ENCODE measurements around the gene ZNF683. TPM values are rescaled to one million over a fixed set of nuclear protein-coding genes. Genes with fewer than 3 reads are reported as not detected.

Gene ZNF683
- total and polyA plus RNA-seq, 9 of the 15 experiments (the other 6 are each of a cell fraction or from before 2014, with no cell fraction given), result not detected

DNA sequence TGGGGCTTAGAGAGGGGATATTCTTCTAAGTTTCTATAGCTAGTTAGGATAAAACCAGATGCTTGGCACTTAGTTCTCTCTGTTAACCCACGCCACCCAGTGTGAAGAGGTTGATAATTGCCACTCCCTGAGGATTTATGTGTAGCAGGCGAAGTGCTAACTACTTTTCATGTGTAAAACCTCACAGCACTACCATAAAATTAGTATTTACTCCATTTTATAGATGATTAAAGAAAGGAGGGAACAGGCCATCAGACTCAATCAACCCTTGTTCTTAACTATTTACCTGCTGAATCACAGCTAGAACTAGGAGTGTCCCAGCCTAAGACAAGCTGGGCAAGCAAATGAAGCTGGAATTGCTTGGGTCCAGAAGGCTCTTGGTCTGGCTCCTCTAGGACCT lies 46.9 kb upstream of the ZNF683 start:
- Histone ChIP-seq H3K36me3 (ENCODE audit: control insufficient read depth, insufficient read depth, low read length) (no peaks in the 10 kb centered on the region), H3K9me1 (ENCODE audit: control insufficient read depth, insufficient read depth, low read length) (no peaks in the 10 kb centered on the region), H3K9ac (ENCODE audit: insufficient read depth in 1 of 2, low read depth in 2 of 2, low read length in 2 of 2) (no peak overlapping the region), H3K4me2 (ENCODE audit: insufficient read depth, low read length) (no peak overlapping the region), H3K9me3 (replicated peaks; ENCODE audit: control insufficient read depth, insufficient read depth, low read depth, low read length) (no peaks in the 10 kb centered on the region), H3K27me3 (ENCODE audit: control insufficient read depth in 2 of 2, insufficient read depth in 2 of 2, low read length in 2 of 2) (peaks cover 4% of the 10 kb centered on the region in 2 experiments; a peak in 2 of 5 replicates), H3K4me1 (replicated peaks in 1 of 2; ENCODE audit: control insufficient read depth in 2 of 2, insufficient read depth in 2 of 2, low read length in 2 of 2) (no peaks in the 10 kb centered on the region; a peak in 1 of 5 replicates), H3K4me3 (no peak overlapping the region), H3K79me2 (ENCODE audit: control insufficient read depth, insufficient read depth, low read length) (no peaks in the 10 kb centered on the region), H3K27ac (ENCODE audit: extremely low read depth, low read depth, low read length) (no peak overlapping the region), H4K20me1 (replicated peaks; ENCODE audit: control insufficient read depth, insufficient read depth, low read length) (no peaks in the 10 kb centered on the region), H2AFZ (ENCODE audit: low read depth, low read length) (no peak overlapping the region)
- intact Hi-C loops (cut with micrococcal nuclease), result no loop called here
- TF ChIP-seq HMBOX1 (IDR thresholded peaks at IDR 0.05), result peak; percentile 77
- no peak for TF ChIP-seq ZFP36 (IDR thresholded peaks at IDR 0.05; ENCODE audit: low read depth, low read length, partially characterized antibody)
- TF ChIP-seq ATF7 (IDR thresholded peaks at IDR 0.05), result no peak
- TF ChIP-seq PYGO2 (tag; IDR thresholded peaks at IDR 0.05), result no peak
- FAIRE-seq (no peak), ATAC-seq (no peak), DNase-seq (ENCODE audit: extremely low read depth in 1 of 4, low spot score in 3 of 4) (no peak)
- CTCF ChIA-PET (ENCODE audit: low intra/inter-chr PET ratio), result no interaction called here
- POLR2A ChIA-PET, result interaction anchor here (0.7 to 1.8 kb wide), 4 partner anchors 8 to 522 kb away, joined by 3 to 6 read pairs (median 4); no protein-coding TSS in a partner anchor
- WGBS (ENCODE audit: insufficient coverage, low coverage, missing lambda C conversion rate), result 42% methylated on average over 2 of the region's 2 CpGs
- in situ Hi-C loops (cut with MboI), result no loop called here
- no TSS peak for BruUV-seq (replicated peaks)

GRCh38 chr1:26418865-26419349 lies 46.4 kb upstream of the ZNF683 start:
- ATAC-seq, result no peak
- intact Hi-C loops (cut with micrococcal nuclease), result no loop called here
- 0 out of 2 replicates have a peak, but pooled peaks have one; percentile 21 for TF ChIP-seq TEAD2 (tag; IDR thresholded peaks at IDR 0.05)
- TF ChIP-seq ZNF133 (CRISPR knock-in tag; IDR thresholded peaks at IDR 0.05), result no peak
- TF ChIP-seq HNRNPH1 (optimal IDR thresholded peaks at IDR 0.05; ENCODE audit: low read depth, low read length), result no peak
- 0 out of 2 replicates have a peak, but pooled peaks have one; percentile 43 for TF ChIP-seq TEAD4 (IDR thresholded peaks at IDR 0.05; ENCODE audit: low read length)
- TF ChIP-seq TEAD4 (CRISPR knock-in tag; IDR thresholded peaks at IDR 0.05; ENCODE audit: borderline replicate concordance), result no peak
- TF ChIP-seq TEAD1 (CRISPR knock-in tag; IDR thresholded peaks at IDR 0.05), result 0 out of 4 replicates have a peak, but pooled peaks of 1 of the 2 experiments have one; percentile 55
- no peak for TF ChIP-seq ZNF79 (CRISPR knock-in tag; IDR thresholded peaks at IDR 0.05; ENCODE audit: low read depth)
- no peak for TF ChIP-seq EP300 (IDR thresholded peaks at IDR 0.05; ENCODE audit: low read length)
- no peak for TF ChIP-seq MBD1 (CRISPR knock-in tag; IDR thresholded peaks at IDR 0.05)
- no peak for TF ChIP-seq BCL6 (CRISPR knock-in tag; IDR thresholded peaks at IDR 0.05)

More at GRCh38 chr1:26418865-26419349, 46.4 kb upstream of the ZNF683 start:
- H4K20me1 ChIP-seq (replicated peaks; ENCODE audit: control insufficient read depth, insufficient read depth, low read length), result no peaks in the 10 kb centered on the region
- peak overlapping the region in 1 of 2 experiments; percentile 7; a peak in 1 of 4 replicates for H3K9ac ChIP-seq (ENCODE audit: insufficient read depth in 1 of 2, low read depth in 2 of 2, low read length in 2 of 2)
- H3K4me2 ChIP-seq (ENCODE audit: insufficient read depth, low read length), result no peak overlapping the region
- H3K36me3 ChIP-seq (ENCODE audit: control insufficient read depth, insufficient read depth, low read length), result no peaks in the 10 kb centered on the region
- 8% methylated on average over 5 of the region's 5 CpGs for WGBS (ENCODE audit: insufficient coverage, low coverage, missing lambda C conversion rate)
- POLR2A ChIA-PET, result interaction anchor here (0.7 kb wide), 1 partner anchor 71 kb away, joined by 4 read pairs; no protein-coding TSS in a partner anchor
- in situ Hi-C loops (cut with MboI), result no loop called here
- H3K27me3 ChIP-seq (ENCODE audit: control insufficient read depth in 2 of 2, insufficient read depth in 2 of 2, low read length in 2 of 2), result peaks cover 4% of the 10 kb centered on the region in 2 experiments; a peak in 2 of 5 replicates
- no TSS peak for BruUV-seq (replicated peaks)
- H3K79me2 ChIP-seq (ENCODE audit: control insufficient read depth, insufficient read depth, low read length), result no peaks in the 10 kb centered on the region
- no peak for FAIRE-seq
- H3K4me1 ChIP-seq (replicated peaks in 1 of 2; ENCODE audit: control insufficient read depth in 2 of 2, insufficient read depth in 2 of 2, low read length in 2 of 2), result no peaks in the 10 kb centered on the region; a peak in 1 of 5 replicates
- no peak overlapping the region for H2AFZ ChIP-seq (ENCODE audit: low read depth, low read length)
- CTCF ChIA-PET (ENCODE audit: low intra/inter-chr PET ratio), result no interaction called here
- H3K4me3 ChIP-seq, result no peak overlapping the region
- no peaks in the 10 kb centered on the region for H3K9me3 ChIP-seq (replicated peaks; ENCODE audit: control insufficient read depth, insufficient read depth, low read depth, low read length)
- no peaks in the 10 kb centered on the region for H3K9me1 ChIP-seq (ENCODE audit: control insufficient read depth, insufficient read depth, low read length)
- no peak overlapping the region for H3K27ac ChIP-seq (ENCODE audit: extremely low read depth, low read depth, low read length)
- DNase-seq (ENCODE audit: extremely low read depth in 1 of 4, low spot score in 3 of 4), result no peak
